HFF-Myc (cell line): Measurements from ENCODE around the gene TRABD.
A peak's percentile ranks its signal among the peaks of the same experiment; 100 is the strongest.
"Not testable (repeated sequence)": the region's sequence is repeated elsewhere in the genome, so short reads cannot be mapped to it uniquely, and the experiment has no call there.

ENCODE experiments used
- DNase-seq: peaks from one replicate; pipeline ENCODE4 v3.0.0-alpha.2; 2011; ENCODE audit warnings: low read depth; ENCODE audit errors: extremely low read depth
- H3K4me3 ChIP-seq: replicated peaks from 2 replicates; pipeline ENCODE4 v1.5.1; 2011; ENCODE audit warnings: low read depth, mild to moderate bottlenecking, control low read depth, low read length
- CTCF ChIP-seq: IDR thresholded peaks from 2 replicates; pipeline ENCODE4 v1.5.1; 2012; ENCODE audit warnings: mild to moderate bottlenecking, low read depth, low read length, control low read depth; ENCODE audit errors: missing control alignments

Gene TRABD

GRCh38 chr22:50185375-50186087 is at the start of gene TRABD:
TSS of gene TRABD (plus strand) at chr22:50185913. CDS start at chr22:50193061, 7,148 bp downstream.
- H3K4me3 ChIP-seq: peak within 1 kb of the TSS; percentile 82
- DNase-seq: peak; percentile 51
- no peak for TF ChIP-seq CTCF

- no peak for DNase-seq
Measured at GRCh38 chr22:50136581-50137015, 49.1 kb upstream of the TRABD start.

GRCh38 chr22:50137277-50137676 is 48.4 kb upstream of the TRABD start:
- DNase-seq, H3K4me3 ChIP-seq: not testable (repeated sequence)

More at GRCh38 chr22:50136581-50137015, 49.1 kb upstream of the TRABD start:
- no peak for TF ChIP-seq CTCF
- H3K4me3 ChIP-seq: no peak overlapping the region

GRCh38 chr22:50138041-50138440 is 47.7 kb upstream of the TRABD start:
- no peak for DNase-seq
- H3K4me3 ChIP-seq: no peak overlapping the region
- no peak for TF ChIP-seq CTCF

- no peak overlapping the region for H3K4me3 ChIP-seq
- no peak for TF ChIP-seq CTCF
- no peak for DNase-seq
Measured at GRCh38 chr22:50138988-50139387, 46.7 kb upstream of the TRABD start.

GRCh38 chr22:50139843-50140415 is 45.8 kb upstream of the TRABD start:
- H3K4me3 ChIP-seq: no peak overlapping the region
- no peak for TF ChIP-seq CTCF
- DNase-seq: no peak

- no peak for DNase-seq
- no peak for TF ChIP-seq CTCF
- no peak overlapping the region for H3K4me3 ChIP-seq
Measured at GRCh38 chr22:50140615-50141014, 45.1 kb upstream of the TRABD start.
